Fibroblast of pulmonary artery (primary cell): ENCODE measurements around the gene PSAPL1.

Experiments
- DNase-seq: peaks from one replicate; pipeline ENCODE4 v3.0.0-alpha.2; 2010; ENCODE audit warnings: low read depth
- H3K4me3 ChIP-seq: replicated peaks from 2 replicates; pipeline ENCODE4 v1.5.1; 2011; ENCODE audit warnings: low read depth, mild to moderate bottlenecking, control low read depth, low read length, moderate library complexity
- TF ChIP-seq, protein P1 (sequence below): IDR thresholded peaks from 2 replicates; pipeline ENCODE4 v1.5.1; 2011; ENCODE audit warnings: mild to moderate bottlenecking, control low read depth, low read length, inconsistent platforms; ENCODE audit errors: missing control alignments

Gene PSAPL1

GRCh38 chr4:7398104-7398423 lies 36.7 kb downstream of the PSAPL1 start:
- no peak overlapping the region for H3K4me3 ChIP-seq
- TF ChIP-seq, protein P1, sequence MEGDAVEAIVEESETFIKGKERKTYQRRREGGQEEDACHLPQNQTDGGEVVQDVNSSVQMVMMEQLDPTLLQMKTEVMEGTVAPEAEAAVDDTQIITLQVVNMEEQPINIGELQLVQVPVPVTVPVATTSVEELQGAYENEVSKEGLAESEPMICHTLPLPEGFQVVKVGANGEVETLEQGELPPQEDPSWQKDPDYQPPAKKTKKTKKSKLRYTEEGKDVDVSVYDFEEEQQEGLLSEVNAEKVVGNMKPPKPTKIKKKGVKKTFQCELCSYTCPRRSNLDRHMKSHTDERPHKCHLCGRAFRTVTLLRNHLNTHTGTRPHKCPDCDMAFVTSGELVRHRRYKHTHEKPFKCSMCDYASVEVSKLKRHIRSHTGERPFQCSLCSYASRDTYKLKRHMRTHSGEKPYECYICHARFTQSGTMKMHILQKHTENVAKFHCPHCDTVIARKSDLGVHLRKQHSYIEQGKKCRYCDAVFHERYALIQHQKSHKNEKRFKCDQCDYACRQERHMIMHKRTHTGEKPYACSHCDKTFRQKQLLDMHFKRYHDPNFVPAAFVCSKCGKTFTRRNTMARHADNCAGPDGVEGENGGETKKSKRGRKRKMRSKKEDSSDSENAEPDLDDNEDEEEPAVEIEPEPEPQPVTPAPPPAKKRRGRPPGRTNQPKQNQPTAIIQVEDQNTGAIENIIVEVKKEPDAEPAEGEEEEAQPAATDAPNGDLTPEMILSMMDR = no peak
- peak; percentile 3 for DNase-seq

- TF ChIP-seq, protein P1 = no peak
- no peak for DNase-seq
- H3K4me3 ChIP-seq = no peak overlapping the region
These were observed 37.3 kb downstream of the PSAPL1 start for GRCh38 chr4:7397206-7398103.

DNA sequence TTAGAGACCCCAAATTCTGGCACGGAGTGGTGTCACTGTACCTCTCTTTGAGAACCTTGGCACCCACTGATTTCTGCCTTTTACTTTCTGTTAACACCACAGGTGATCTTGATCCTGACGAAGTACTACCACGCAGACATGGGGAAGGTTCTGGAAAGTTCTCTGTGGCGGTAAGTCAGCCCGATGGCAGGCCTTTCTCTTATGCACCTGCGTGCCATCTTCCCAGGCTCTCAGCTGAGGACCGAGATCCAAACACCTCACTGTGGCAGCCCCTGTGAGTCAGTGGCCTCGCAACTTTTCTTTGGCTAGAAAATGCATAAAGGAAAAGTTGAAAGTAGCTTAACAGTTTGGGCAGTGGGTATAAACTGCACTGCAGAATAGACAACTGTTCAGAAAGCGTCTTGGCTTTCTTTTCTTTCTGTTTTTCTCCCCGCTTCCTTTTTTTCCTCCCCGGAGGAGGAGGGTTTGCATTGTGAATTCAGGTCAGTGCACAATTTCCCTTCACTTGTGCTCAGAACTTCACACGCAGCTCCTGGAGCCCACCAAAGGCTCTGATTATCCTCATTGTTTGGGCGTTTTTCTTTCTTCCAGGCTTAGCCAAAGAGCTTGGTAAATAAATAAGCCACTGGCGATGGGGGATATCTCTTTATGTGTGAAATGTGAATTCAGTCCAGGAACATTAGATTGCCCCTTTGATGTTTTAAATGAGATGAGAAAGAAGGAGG lies 38.4 kb downstream of the PSAPL1 start:
- no peak overlapping the region for H3K4me3 ChIP-seq
- no peak for DNase-seq
- TF ChIP-seq, protein P1 = no peak

- no peak overlapping the region for H3K4me3 ChIP-seq
- TF ChIP-seq, protein P1 = no peak
- no peak for DNase-seq
These were observed 39.1 kb downstream of the PSAPL1 start for GRCh38 chr4:7395645-7396044.

GRCh38 chr4:7394681-7395451 lies 39.9 kb downstream of the PSAPL1 start:
- TF ChIP-seq, protein P1 = no peak
- no peak overlapping the region for H3K4me3 ChIP-seq
- DNase-seq = no peak

- no peak overlapping the region for H3K4me3 ChIP-seq
- DNase-seq = no peak
- TF ChIP-seq, protein P1 = no peak
These were observed 40.8 kb downstream of the PSAPL1 start for GRCh38 chr4:7393601-7394575.
